ENCODE data around the gene PLXND1.

PLXND1 gene

GRCh38 chr3:129598484-129598883, 8.0 kb downstream of the PLXND1 start:
- Histone ChIP-seq H3K9ac (ENCODE audit: low read length in 2 of 2) (no peak overlapping the region), H3K27ac (ENCODE audit: low read length) (no peak overlapping the region), H3K4me1 (ENCODE audit: control insufficient read depth, insufficient read depth, low read length) (peaks cover 75% of the 10 kb centered on the region), H3K9me3 (ENCODE audit: control insufficient read depth in 2 of 2, low read length in 2 of 2) (no peaks in the 10 kb centered on the region), H3K27me3 (ENCODE audit: control insufficient read depth in 1 of 2, insufficient read depth in 2 of 2, low read length in 2 of 2) (no peaks in the 10 kb centered on the region), H3K4me3 (ENCODE audit: low read length in 2 of 2) (peak overlapping the region in 1 of 2 donors; percentile 22), H3K36me3 (ENCODE audit: control insufficient read depth in 2 of 2, insufficient read depth in 2 of 2, low read length in 2 of 2) (no peaks in the 10 kb centered on the region)

GRCh38 chr3:129598000-129598381, 8.5 kb downstream of the PLXND1 start:
- Histone ChIP-seq H3K4me3 (ENCODE audit: low read length in 2 of 2) (peak overlapping the region in 1 of 2 donors; percentile 22), H3K36me3 (ENCODE audit: control insufficient read depth in 2 of 2, insufficient read depth in 2 of 2, low read length in 2 of 2) (no peaks in the 10 kb centered on the region), H3K9ac (ENCODE audit: low read length in 2 of 2) (no peak overlapping the region), H3K27me3 (ENCODE audit: control insufficient read depth in 1 of 2, insufficient read depth in 2 of 2, low read length in 2 of 2) (no peaks in the 10 kb centered on the region), H3K27ac (ENCODE audit: low read length) (peak overlapping the region; percentile 53), H3K9me3 (ENCODE audit: control insufficient read depth in 2 of 2, low read length in 2 of 2) (no peaks in the 10 kb centered on the region), H3K4me1 (ENCODE audit: control insufficient read depth, insufficient read depth, low read length) (peaks cover 80% of the 10 kb centered on the region)

GRCh38 chr3:129597087-129597999, 9.1 kb downstream of the PLXND1 start:
- Histone ChIP-seq H3K4me1 (ENCODE audit: control insufficient read depth, insufficient read depth, low read length) (peaks cover 82% of the 10 kb centered on the region), H3K36me3 (ENCODE audit: control insufficient read depth in 2 of 2, insufficient read depth in 2 of 2, low read length in 2 of 2) (no peaks in the 10 kb centered on the region), H3K4me3 (ENCODE audit: low read length in 2 of 2) (peak overlapping the region in 1 of 2 donors; percentile 54), H3K27ac (ENCODE audit: low read length) (peak overlapping the region; percentile 53), H3K9ac (ENCODE audit: low read length in 2 of 2) (peak overlapping the region in 1 of 2 donors; percentile 21), H3K27me3 (ENCODE audit: control insufficient read depth in 1 of 2, insufficient read depth in 2 of 2, low read length in 2 of 2) (no peaks in the 10 kb centered on the region), H3K9me3 (ENCODE audit: control insufficient read depth in 2 of 2, low read length in 2 of 2) (no peaks in the 10 kb centered on the region)

DNA sequence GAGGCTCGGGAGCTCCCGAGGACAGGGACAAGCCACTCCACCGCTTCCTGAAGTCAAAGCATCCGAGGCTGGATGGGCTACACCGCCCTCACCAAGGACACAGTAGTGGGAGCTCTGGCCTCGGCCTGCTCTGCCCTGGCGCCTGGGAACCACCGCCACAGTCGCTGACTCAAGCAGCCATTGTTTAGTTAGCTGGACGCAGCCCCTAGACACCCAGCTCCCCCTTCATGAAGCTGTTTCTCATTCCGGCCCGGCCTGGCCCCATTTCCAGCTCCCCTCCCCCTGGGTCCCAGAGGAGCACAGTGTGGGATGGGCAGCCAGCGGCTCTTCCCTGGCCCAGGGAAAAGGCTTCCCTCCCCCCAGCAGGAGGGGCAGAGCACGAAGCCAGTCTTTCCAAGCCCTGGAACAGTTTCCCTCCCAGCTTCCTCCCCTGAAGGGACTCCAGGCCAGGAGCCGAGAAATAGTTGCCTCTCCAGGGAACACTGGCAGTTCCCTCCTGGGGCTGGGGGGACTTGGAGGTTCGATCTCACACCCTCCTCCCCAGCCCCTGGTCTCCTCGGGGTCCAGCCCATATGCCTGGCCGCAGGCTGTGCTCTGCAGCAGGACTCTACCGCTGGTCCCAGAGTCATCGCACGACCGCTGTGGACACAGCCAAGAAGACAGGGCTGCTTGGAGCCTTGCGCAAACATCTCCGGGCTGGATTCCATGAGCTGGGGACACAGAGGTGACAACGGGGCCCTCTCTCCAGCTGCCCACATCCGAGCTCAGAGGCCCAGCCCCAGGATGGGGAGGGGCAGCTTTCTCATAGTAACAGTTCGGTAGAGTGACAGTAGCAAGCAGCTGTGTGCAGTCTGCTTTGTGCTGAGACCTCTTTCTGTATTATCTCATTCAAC, 10.0 kb downstream of the PLXND1 start:
- Histone ChIP-seq H3K27me3 (ENCODE audit: control insufficient read depth in 1 of 2, insufficient read depth in 2 of 2, low read length in 2 of 2) (no peaks in the 10 kb centered on the region), H3K9ac (ENCODE audit: low read length in 2 of 2) (peak overlapping the region; percentile 21 to 51), H3K4me1 (ENCODE audit: control insufficient read depth, insufficient read depth, low read length) (peaks cover 84% of the 10 kb centered on the region), H3K36me3 (ENCODE audit: control insufficient read depth in 2 of 2, insufficient read depth in 2 of 2, low read length in 2 of 2) (no peaks in the 10 kb centered on the region), H3K27ac (ENCODE audit: low read length) (peak overlapping the region; percentile 53), H3K9me3 (ENCODE audit: control insufficient read depth in 2 of 2, low read length in 2 of 2) (no peaks in the 10 kb centered on the region), H3K4me3 (ENCODE audit: low read length in 2 of 2) (peak overlapping the region; percentile 4 to 54)

GRCh38 chr3:129595544-129596193, 10.8 kb downstream of the PLXND1 start:
- Histone ChIP-seq H3K9ac (ENCODE audit: low read length in 2 of 2) (peak overlapping the region; percentile 19 to 51), H3K4me3 (ENCODE audit: low read length in 2 of 2) (peak overlapping the region in 1 of 2 donors; percentile 54), H3K4me1 (ENCODE audit: control insufficient read depth, insufficient read depth, low read length) (peaks cover 78% of the 10 kb centered on the region), H3K36me3 (ENCODE audit: control insufficient read depth in 2 of 2, insufficient read depth in 2 of 2, low read length in 2 of 2) (no peaks in the 10 kb centered on the region), H3K27me3 (ENCODE audit: control insufficient read depth in 1 of 2, insufficient read depth in 2 of 2, low read length in 2 of 2) (no peaks in the 10 kb centered on the region), H3K9me3 (ENCODE audit: control insufficient read depth in 2 of 2, low read length in 2 of 2) (no peaks in the 10 kb centered on the region), H3K27ac (ENCODE audit: low read length) (peak overlapping the region; percentile 53)

DNA sequence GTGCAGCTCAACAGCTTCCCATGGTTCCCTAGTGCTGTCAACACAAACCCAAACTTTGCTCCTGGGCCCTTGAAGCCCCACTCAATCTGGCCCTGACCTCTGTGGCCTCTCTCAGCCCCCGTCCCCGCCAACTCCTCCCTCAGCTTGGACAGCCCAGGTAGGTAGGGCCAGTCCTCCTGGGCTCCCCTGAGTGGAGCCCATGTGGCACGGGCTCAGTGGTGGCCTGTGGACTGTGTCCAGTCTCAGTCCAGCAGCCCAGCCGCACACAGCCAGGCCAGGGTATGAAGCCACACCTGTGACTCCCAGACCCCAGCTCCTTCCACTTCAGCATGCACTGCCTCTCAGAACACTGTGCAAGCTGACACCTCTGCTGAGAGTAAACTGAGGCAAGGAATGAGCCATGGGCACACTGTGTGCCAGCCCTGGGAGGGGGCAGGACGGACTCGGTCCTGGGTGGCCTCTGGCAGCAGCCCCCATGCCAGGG, 11.5 kb downstream of the PLXND1 start:
- Histone ChIP-seq H3K9ac (ENCODE audit: low read length in 2 of 2) (no peak overlapping the region), H3K27ac (ENCODE audit: low read length) (peak overlapping the region; percentile 53), H3K27me3 (ENCODE audit: control insufficient read depth in 1 of 2, insufficient read depth in 2 of 2, low read length in 2 of 2) (no peaks in the 10 kb centered on the region), H3K9me3 (ENCODE audit: control insufficient read depth in 2 of 2, low read length in 2 of 2) (no peaks in the 10 kb centered on the region), H3K4me1 (ENCODE audit: control insufficient read depth, insufficient read depth, low read length) (peaks cover 76% of the 10 kb centered on the region), H3K36me3 (ENCODE audit: control insufficient read depth in 2 of 2, insufficient read depth in 2 of 2, low read length in 2 of 2) (no peaks in the 10 kb centered on the region), H3K4me3 (ENCODE audit: low read length in 2 of 2) (no peak overlapping the region)

GRCh38 chr3:129594409-129594808, 12.1 kb downstream of the PLXND1 start:
- H3K4me3 ChIP-seq (ENCODE audit: low read length in 2 of 2): peak overlapping the region in 1 of 2 donors; percentile 22
- H3K27ac ChIP-seq (ENCODE audit: low read length): no peak overlapping the region
- H3K36me3 ChIP-seq (ENCODE audit: control insufficient read depth in 2 of 2, insufficient read depth in 2 of 2, low read length in 2 of 2): no peaks in the 10 kb centered on the region
- H3K9ac ChIP-seq (ENCODE audit: low read length in 2 of 2): no peak overlapping the region
- peaks cover 74% of the 10 kb centered on the region for H3K4me1 ChIP-seq (ENCODE audit: control insufficient read depth, insufficient read depth, low read length)
- no peaks in the 10 kb centered on the region for H3K9me3 ChIP-seq (ENCODE audit: control insufficient read depth in 2 of 2, low read length in 2 of 2)
- H3K27me3 ChIP-seq (ENCODE audit: control insufficient read depth in 1 of 2, insufficient read depth in 2 of 2, low read length in 2 of 2): no peaks in the 10 kb centered on the region

GRCh38 chr3:129593595-129594339, 12.7 kb downstream of the PLXND1 start:
- Histone ChIP-seq H3K9me3 (ENCODE audit: control insufficient read depth in 2 of 2, low read length in 2 of 2) (no peaks in the 10 kb centered on the region), H3K27ac (ENCODE audit: low read length) (peak overlapping the region; percentile 24), H3K9ac (ENCODE audit: low read length in 2 of 2) (no peak overlapping the region), H3K27me3 (ENCODE audit: control insufficient read depth in 1 of 2, insufficient read depth in 2 of 2, low read length in 2 of 2) (no peaks in the 10 kb centered on the region), H3K4me1 (ENCODE audit: control insufficient read depth, insufficient read depth, low read length) (peaks cover 71% of the 10 kb centered on the region), H3K36me3 (ENCODE audit: control insufficient read depth in 2 of 2, insufficient read depth in 2 of 2, low read length in 2 of 2) (no peaks in the 10 kb centered on the region), H3K4me3 (ENCODE audit: low read length in 2 of 2) (peak overlapping the region in 1 of 2 donors; percentile 22)

DNA sequence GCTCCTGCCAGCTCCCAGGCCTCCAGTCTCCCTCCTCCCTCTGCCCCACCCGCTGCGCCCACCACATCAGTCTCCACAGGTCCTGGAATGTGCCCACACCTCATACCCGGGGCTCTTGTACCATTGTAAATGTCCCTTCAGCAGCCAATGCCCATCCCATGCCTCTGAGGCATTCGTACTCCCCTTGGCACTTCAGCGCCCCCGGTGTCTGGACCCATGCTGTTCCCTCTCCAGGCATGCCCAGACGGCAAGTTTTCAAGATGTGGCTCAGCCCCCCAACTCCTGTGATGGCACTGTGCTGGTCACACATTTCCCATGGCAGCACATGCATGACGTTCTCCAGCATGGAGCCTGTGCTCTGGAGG, 13.3 kb downstream of the PLXND1 start:
- H3K36me3 ChIP-seq (ENCODE audit: control insufficient read depth in 2 of 2, insufficient read depth in 2 of 2, low read length in 2 of 2): no peaks in the 10 kb centered on the region
- H3K27ac ChIP-seq (ENCODE audit: low read length): peak overlapping the region; percentile 24
- peaks cover 65% of the 10 kb centered on the region for H3K4me1 ChIP-seq (ENCODE audit: control insufficient read depth, insufficient read depth, low read length)
- no peaks in the 10 kb centered on the region for H3K27me3 ChIP-seq (ENCODE audit: control insufficient read depth in 1 of 2, insufficient read depth in 2 of 2, low read length in 2 of 2)
- H3K4me3 ChIP-seq (ENCODE audit: low read length in 2 of 2): no peak overlapping the region
- no peaks in the 10 kb centered on the region for H3K9me3 ChIP-seq (ENCODE audit: control insufficient read depth in 2 of 2, low read length in 2 of 2)
- H3K9ac ChIP-seq (ENCODE audit: low read length in 2 of 2): peak overlapping the region in 1 of 2 donors; percentile 38

Measured in stomach smooth muscle (tissue), 2 donors.